ENCODE results near the gene SYT5.

SYT5 gene

DNA sequence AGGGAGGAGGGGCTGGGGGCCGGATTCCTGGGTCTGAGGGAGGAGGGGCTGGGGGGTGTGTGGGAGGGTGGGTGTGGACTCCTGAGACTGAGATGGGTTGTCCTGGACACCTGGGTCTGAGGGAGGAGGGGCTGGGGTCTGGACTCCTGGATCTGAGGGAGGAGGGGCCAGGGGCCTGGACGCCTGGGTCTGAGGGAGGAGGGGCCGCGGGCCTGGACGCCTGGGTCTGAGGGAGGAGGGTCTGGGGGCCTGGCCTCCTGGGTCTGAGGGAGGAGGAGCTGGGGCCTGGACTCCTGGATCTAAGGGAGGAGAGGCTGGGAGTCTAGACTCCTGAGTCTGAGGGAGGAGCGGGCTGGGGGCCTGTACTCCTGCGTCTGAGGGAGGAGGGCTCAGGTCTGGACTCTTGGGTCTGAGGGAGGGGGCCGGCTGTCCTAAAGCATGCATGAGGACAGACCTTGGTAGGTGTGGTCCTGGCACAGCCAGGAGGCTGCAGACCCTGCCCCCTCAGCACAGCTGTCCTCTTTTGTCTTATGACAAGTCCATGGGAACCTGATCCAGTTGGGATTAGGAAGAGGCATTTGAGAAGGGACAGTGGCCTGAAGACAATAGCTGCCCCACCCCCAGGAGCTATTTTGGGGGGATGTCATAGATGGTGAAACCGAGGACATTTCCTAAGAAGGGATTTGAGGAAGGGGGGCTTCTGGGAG, 32.4 kb downstream of the SYT5 start:
- Histone ChIP-seq H4K20me1 (no peaks in the 10 kb centered on the region; a peak in 1 of 22 replicates), H3K36me3 (peaks cover 0 to 10% (median 0%) of the 10 kb centered on the region in 11 experiments; a peak in 4 of 22 replicates), H3K4me1 (peaks cover 32 to 68% (median 52%) of the 10 kb centered on the region in 10 experiments), H3K27ac (no peak overlapping the region), H3K4me2 (peak overlapping the region in 9 of 11 experiments; percentile 32 to 84 (median 56); a peak in 16 of 22 replicates), H3K4me3 (no peak overlapping the region), H3K27me3 (peaks cover 0 to 13% (median 8%) of the 10 kb centered on the region in 11 experiments; a peak in 8 of 22 replicates), H3K9ac (0 out of 22 replicates have a peak overlapping the region, but pooled peaks of 1 of the 11 experiments have one; percentile 15), H3K9me3 (replicated peaks in 1 of 11) (peaks cover 0 to 14% (median 9%) of the 10 kb centered on the region in 11 experiments; a peak in 19 of 22 replicates)
- TF ChIP-seq Cebpa-rat (IDR thresholded peaks at IDR 0.05) = no peak

DNA sequence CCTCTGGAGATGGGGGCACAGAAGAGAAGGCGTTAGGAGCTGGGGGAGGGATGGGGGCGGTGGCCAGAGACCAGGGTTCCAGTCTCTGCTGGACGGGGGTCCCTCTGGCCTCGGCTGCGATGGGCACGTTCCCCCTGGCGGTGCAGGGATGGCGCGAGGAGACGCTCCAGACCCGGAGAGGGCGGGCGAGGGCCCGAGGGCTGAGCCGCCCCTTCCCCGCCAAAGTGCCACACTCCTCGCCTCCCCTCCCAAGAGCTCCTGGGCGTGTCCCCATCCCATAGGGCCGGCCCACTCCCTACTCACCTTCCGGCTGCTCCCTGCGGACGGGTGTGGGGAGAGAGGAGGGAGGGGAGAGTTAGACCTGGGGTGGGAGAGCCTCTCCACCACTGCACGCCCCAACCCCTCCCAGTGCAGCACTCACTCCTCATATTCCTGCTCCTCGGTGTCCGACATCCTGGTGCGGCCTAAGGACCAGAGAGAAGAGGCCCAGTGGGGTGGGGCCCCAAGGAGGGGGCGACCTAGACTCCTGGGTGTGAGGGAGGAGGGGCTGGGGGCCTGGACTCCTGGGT, 33.3 kb downstream of the SYT5 start:
- peaks cover 0 to 10% (median 4%) of the 10 kb centered on the region in 11 experiments; a peak in 19 of 22 replicates for H3K9me3 ChIP-seq (replicated peaks in 1 of 11)
- peaks cover 0 to 14% (median 0%) of the 10 kb centered on the region in 11 experiments; a peak in 4 of 22 replicates for H3K36me3 ChIP-seq
- H3K27ac ChIP-seq = peak overlapping the region in 6 of 11 experiments; percentile 31 to 48 (median 40); a peak in 9 of 22 replicates
- H3K9ac ChIP-seq = peak overlapping the region; percentile 42 to 71 (median 63); a peak in 19 of 22 replicates
- peaks cover 30 to 69% (median 44%) of the 10 kb centered on the region in 10 experiments for H3K4me1 ChIP-seq
- H4K20me1 ChIP-seq = peaks cover 0 to 1% (median 0%) of the 10 kb centered on the region in 11 experiments; a peak in 2 of 22 replicates
- peak overlapping the region; percentile 53 to 73 (median 62) for H3K4me3 ChIP-seq
- peak overlapping the region; percentile 80 to 99 (median 89) for H3K4me2 ChIP-seq
- H3K27me3 ChIP-seq = peaks cover 0 to 17% (median 11%) of the 10 kb centered on the region in 11 experiments; a peak in 8 of 22 replicates
- TF ChIP-seq Cebpa-rat (IDR thresholded peaks at IDR 0.05) = no peak

DNA sequence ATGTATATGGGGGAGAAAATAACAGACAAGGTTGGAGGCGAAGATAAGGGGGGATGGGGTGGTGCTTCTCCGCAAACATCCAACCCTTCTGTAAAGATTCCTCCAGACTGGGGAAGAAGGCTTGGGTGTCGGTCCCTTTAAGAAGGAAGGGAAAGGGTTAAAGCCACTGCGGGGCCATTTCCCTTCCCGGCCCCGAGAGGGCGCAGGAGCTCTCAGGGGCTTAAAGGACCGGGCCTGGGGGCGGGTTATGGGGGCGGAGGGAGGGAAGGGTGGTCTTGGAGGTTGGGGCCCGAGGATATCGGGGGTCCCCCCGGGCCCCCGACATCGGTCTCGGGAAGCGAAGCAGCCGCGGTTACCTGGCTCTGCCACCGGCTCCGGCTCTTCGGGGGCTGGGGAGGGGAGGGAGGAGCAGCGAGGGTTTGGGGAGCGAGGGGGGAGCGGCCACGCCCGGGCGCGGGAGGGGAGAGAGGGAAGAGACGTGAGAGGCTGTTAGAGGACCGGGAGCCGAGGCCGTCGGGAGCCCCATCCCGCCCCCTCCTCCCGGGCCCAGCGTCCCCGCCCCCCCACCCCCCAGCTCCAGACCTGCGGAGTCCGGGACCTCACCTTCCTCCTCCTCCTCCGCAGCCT, 33.9 kb downstream of the SYT5 start:
- peak overlapping the region; percentile 42 to 71 (median 64); a peak in 19 of 22 replicates for H3K9ac ChIP-seq
- peak overlapping the region; percentile 80 to 99 (median 94) for H3K4me2 ChIP-seq
- peaks cover 0 to 4% (median 0%) of the 10 kb centered on the region in 11 experiments; a peak in 1 of 22 replicates for H3K9me3 ChIP-seq (replicated peaks in 1 of 11)

DNA sequence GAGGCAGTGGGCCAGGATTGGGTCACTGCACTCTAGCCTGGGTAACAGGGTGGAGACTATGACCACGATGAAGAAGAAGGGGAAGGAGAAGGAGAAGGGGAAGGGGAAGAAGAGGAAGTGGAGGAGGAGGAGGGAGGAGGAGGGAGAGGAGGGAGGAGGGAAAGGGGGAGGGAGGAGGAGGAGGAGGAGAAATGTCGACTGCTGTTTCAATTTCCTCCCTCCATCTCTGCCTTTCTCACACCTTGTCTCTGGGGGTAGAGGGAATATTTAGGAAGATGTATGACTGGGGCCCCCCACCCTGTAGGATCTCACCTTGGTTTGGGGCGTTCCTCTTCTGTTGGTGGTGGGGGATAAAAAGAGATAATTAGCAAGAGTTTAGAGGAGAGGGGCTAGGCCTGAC, 34.9 kb downstream of the SYT5 start:
- Histone ChIP-seq H3K4me1 (peaks cover 20 to 66% (median 44%) of the 10 kb centered on the region in 10 experiments), H3K27me3 (peaks cover 0 to 17% (median 11%) of the 10 kb centered on the region in 11 experiments; a peak in 8 of 22 replicates), H3K36me3 (peaks cover 0 to 28% (median 0%) of the 10 kb centered on the region in 11 experiments; a peak in 9 of 22 replicates), H3K27ac (peak overlapping the region in 10 of 11 experiments; percentile 10 to 74 (median 62); a peak in 16 of 22 replicates), H3K9ac (peak overlapping the region in 9 of 11 experiments; percentile 21 to 72 (median 57); a peak in 16 of 22 replicates), H3K9me3 (replicated peaks in 1 of 11) (no peaks in the 10 kb centered on the region), H3K4me3 (peak overlapping the region in 8 of 10 experiments; percentile 47 to 73 (median 64); a peak in 17 of 20 replicates), H4K20me1 (peaks cover 0 to 17% (median 0%) of the 10 kb centered on the region in 11 experiments; a peak in 3 of 22 replicates), H3K4me2 (peak overlapping the region; percentile 80 to 99 (median 94))
- TF ChIP-seq Cebpa-rat (IDR thresholded peaks at IDR 0.05) = no peak

More for the DNA sequence above, 33.9 kb downstream of the SYT5 start:
- no peak for TF ChIP-seq Cebpa-rat (IDR thresholded peaks at IDR 0.05)
- Histone ChIP-seq H3K4me1 (peaks cover 24 to 69% (median 44%) of the 10 kb centered on the region in 10 experiments), H3K36me3 (peaks cover 0 to 18% (median 0%) of the 10 kb centered on the region in 11 experiments; a peak in 4 of 22 replicates), H3K27me3 (peaks cover 0 to 17% (median 11%) of the 10 kb centered on the region in 11 experiments; a peak in 8 of 22 replicates), H3K27ac (peak overlapping the region in 5 of 11 experiments; percentile 17 to 48 (median 41); a peak in 2 of 22 replicates), H4K20me1 (peaks cover 0 to 7% (median 0%) of the 10 kb centered on the region in 11 experiments; a peak in 3 of 22 replicates), H3K4me3 (peak overlapping the region; percentile 53 to 73 (median 62))

DNA sequence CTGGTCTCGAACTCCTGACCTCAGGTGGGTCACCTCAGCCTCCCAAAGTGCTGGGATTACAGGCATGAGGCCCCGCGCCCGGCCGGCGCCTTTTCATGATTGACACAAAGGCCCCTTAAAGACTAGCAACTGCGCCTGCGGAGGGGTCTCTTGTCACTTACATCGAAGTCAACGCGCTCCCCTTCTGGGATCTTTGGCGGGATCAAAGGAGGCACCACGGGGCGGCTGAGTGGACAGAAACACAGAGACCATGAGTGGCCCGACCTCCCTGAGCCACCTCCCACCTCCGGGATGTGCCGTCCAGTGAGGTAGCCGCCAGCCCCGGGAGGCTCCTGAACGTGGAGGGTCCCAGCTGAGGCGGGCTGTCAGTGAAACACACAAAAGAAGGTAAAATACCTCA, 38.4 kb downstream of the SYT5 start:
- Histone ChIP-seq H3K4me1 (peaks cover 16 to 49% (median 27%) of the 10 kb centered on the region in 10 experiments), H3K27me3 (peaks cover 0 to 17% (median 6%) of the 10 kb centered on the region in 11 experiments; a peak in 7 of 22 replicates), H3K9ac (no peak overlapping the region), H3K4me2 (peak overlapping the region in 10 of 11 experiments; percentile 13 to 38 (median 26); a peak in 14 of 22 replicates), H3K4me3 (no peak overlapping the region), H4K20me1 (peaks cover 0 to 28% (median 0%) of the 10 kb centered on the region in 11 experiments; a peak in 4 of 22 replicates), H3K27ac (no peak overlapping the region), H3K9me3 (replicated peaks in 1 of 11) (no peaks in the 10 kb centered on the region), H3K36me3 (peaks cover 0 to 63% (median 4%) of the 10 kb centered on the region in 11 experiments; a peak in 9 of 22 replicates)
- TF ChIP-seq Cebpa-rat (IDR thresholded peaks at IDR 0.05) = no peak

DNA sequence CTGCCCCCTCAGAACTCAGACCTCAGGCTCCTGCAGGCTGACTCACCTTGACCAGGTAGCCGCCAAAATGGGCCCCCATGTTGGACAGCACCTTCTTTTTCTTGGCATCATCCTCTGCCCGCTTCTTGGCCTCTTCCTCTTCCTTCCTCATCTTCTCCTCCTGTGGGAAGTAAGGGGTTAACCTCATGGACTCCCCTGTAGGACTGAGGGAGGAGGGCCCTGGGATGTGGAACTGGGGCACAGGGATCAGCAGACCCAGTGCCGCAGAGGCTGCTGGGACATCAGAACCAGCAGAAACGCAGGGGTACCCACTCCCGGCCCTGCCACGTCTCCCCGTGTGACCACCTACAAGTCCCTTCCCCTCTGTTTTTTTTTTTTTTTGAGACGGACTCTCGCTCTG, 42.2 kb downstream of the SYT5 start:
- no peaks in the 10 kb centered on the region for H3K9me3 ChIP-seq (replicated peaks in 1 of 11)
- H3K9ac ChIP-seq = 0 out of 22 replicates have a peak overlapping the region, but pooled peaks of 1 of the 11 experiments have one; percentile 17
- 0 out of 22 replicates have a peak overlapping the region, but pooled peaks of 1 of the 11 experiments have one; percentile 1 for H3K4me2 ChIP-seq
- peaks cover 0 to 8% (median 0%) of the 10 kb centered on the region in 11 experiments; a peak in 6 of 22 replicates for H3K27me3 ChIP-seq
- peaks cover 0 to 67% (median 12%) of the 10 kb centered on the region in 11 experiments; a peak in 10 of 22 replicates for H3K36me3 ChIP-seq
- TF ChIP-seq Cebpa-rat (IDR thresholded peaks at IDR 0.05) = no peak
- peaks cover 0 to 45% (median 0%) of the 10 kb centered on the region in 11 experiments; a peak in 4 of 22 replicates for H4K20me1 ChIP-seq
- H3K27ac ChIP-seq = no peak overlapping the region
- peaks cover 32 to 62% (median 44%) of the 10 kb centered on the region in 10 experiments for H3K4me1 ChIP-seq
- no peak overlapping the region for H3K4me3 ChIP-seq

DNA sequence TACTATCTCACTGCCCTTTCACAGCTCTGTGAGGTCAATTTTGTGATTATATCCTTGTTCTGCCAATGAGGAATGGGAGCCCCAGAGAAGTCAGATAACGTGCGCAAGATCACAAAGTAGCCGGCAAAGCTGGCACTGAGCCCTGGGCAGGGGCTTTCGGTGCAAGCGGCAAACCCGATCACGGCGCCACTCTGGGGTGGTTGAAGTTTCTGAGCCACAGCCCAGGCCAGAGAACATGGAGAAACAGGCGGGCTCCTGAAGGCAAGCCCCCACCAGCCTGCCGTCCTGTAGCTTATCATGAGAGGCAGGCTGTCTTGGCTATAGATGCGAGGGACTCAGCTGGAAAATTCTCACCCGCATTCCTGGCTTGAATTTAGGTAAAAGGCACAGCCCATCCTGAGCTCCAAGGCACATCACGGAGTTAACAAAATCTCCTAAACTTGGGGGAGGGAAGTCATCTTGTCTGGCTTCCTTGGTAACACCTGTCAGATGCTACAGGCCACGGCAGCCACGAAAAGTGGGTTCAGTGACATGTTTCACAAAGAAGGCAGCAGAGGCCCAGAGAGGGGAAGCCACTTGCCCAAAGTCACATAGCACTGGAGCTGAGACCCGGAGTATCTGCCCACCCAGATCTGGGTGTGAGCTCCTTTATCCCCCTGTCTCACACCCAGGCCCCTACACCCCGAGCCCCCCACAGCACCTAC, 43.5 kb downstream of the SYT5 start:
- Histone ChIP-seq H3K9me3 (replicated peaks in 1 of 11) (no peaks in the 10 kb centered on the region), H3K4me1 (peaks cover 36 to 55% (median 44%) of the 10 kb centered on the region in 10 experiments), H3K9ac (peak overlapping the region in 3 of 11 experiments; percentile 16 to 33 (median 28); a peak in 4 of 22 replicates), H3K27me3 (no peaks in the 10 kb centered on the region; a peak in 1 of 22 replicates), H3K36me3 (peaks cover 0 to 66% (median 12%) of the 10 kb centered on the region in 11 experiments; a peak in 10 of 22 replicates), H4K20me1 (peaks cover 0 to 45% (median 0%) of the 10 kb centered on the region in 11 experiments; a peak in 4 of 22 replicates), H3K4me2 (peak overlapping the region in 7 of 11 experiments; percentile 47 to 68 (median 58); a peak in 9 of 22 replicates), H3K27ac (no peak overlapping the region), H3K4me3 (no peak overlapping the region)
- TF ChIP-seq Cebpa-rat (IDR thresholded peaks at IDR 0.05) = no peak
